GM12864 (cell line): ENCODE results near the gene LCN6.

Experiments used
- DNase-seq: peaks from one replicate; pipeline ENCODE4 v3.0.0-alpha.2; 2011; ENCODE audit warnings: low read depth
- H3K4me3 ChIP-seq: 2 replicates; pipeline ENCODE4 v1.5.1; 2011; ENCODE audit warnings: mild to moderate bottlenecking, low read depth, low read length, control low read depth
- CTCF ChIP-seq: IDR thresholded peaks from 2 replicates; pipeline ENCODE4 v1.5.1; 2011; ENCODE audit warnings: low read depth, mild to moderate bottlenecking, moderate library complexity, low read length, control low read depth, inconsistent platforms; ENCODE audit errors: missing control alignments

LCN6 gene

GRCh38 chr9:136722969-136723356, 25.4 kb downstream of the LCN6 start:
- TF ChIP-seq CTCF: no peak
- no peak overlapping the region for H3K4me3 ChIP-seq
- DNase-seq: no peak

DNA sequence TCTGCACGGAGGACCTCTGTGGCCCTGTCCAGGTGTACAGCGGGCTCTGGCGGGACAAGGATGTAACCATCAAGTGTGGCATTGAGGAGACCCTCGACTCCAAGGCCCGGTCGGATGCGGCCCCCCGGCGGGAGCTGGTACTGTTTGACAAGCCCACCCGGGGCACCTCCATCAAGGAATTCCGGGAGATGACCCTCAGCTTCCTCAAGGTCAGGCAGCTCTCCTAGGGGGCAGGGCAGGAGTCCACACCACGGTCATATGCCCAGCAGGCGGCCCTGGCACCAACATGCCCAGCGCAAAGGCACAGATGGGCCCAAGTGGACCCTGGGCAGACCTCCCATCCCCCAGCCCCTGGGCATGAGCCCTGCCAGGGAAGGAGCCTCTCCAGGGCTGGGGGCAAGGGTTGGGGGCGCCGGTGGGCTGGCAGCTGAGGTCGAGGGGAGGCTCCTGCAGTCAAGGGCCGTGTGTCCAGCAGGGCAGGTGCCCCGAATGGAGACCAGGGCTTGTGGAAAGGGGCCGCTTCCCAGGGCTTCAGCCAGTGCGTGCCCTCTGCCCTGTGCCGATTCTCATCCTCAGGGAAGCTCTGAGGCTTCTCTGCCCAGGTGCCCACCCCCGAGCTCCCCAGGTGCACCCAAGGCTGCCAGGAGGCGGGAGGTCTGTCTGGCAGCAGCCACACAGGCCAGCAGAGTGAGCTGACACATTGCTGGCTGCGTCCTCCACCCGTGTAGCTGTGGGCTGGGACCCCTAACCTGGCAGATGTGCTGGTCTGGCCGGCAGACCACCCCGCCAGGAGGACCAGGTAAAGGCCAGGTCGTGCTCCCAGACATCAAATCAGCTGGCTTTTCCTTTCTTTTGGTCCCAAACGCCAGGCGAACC, 26.0 kb downstream of the LCN6 start:
- no peak overlapping the region for H3K4me3 ChIP-seq
- DNase-seq: no peak
- no peak for TF ChIP-seq CTCF

- no peak overlapping the region for H3K4me3 ChIP-seq
- no peak for TF ChIP-seq CTCF
- DNase-seq: no peak
Observed at GRCh38 chr9:136721339-136722092, 26.8 kb downstream of the LCN6 start.

DNA sequence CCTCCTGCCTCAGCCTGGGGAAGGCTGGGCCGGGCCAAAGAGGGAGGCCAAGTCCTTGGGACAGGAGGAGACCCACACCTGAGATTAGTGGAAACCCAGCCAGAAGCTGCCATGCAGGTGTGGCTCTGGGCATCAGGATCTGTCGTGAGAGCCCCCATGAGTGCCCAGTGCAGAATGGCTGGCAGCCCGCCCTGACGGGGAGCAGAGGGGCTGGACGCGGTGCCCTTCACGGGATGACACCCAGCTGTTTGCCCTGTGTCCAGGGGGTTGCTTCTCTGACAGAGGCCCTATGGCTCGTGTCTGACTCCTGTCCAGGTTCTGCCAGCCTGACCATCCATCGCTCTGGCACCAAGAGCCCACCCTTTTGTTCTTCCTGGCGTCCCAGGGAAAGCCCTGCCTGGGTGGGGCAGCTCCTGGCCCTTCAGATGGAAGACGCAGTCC, 27.4 kb downstream of the LCN6 start:
- no peak for DNase-seq
- TF ChIP-seq CTCF: no peak
- no peak overlapping the region for H3K4me3 ChIP-seq

DNA sequence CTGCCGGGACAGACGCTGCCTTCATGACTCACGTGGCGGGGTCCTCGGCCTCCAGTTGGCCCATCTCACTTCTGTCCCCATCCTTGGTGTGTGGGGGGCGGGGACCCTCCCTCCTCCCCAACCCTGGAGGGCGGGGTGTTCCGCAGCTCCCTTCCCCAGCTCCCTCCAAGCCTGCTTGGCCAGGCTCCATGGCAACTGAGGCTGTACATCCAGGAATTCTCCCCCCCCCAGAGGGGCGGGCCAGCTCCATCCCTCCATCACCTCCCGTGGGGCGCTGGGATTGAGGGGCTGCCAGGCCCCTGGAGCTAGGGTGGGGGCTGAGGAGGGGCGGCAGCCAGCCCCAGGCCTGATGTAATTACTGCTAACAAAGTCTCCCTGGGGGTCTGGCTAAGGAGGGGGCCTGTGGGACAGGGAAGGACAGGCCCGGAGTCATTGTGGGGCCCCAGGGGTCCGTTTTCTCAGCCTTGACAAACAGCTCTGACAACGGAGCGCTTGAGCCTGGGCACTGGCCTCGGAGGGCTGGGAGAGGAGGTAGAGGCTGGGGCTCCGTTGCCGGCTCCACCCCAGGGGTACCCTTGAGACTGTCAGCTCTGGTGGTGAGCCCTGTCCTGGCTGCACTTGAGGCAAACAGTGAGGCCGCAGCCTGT, 28.0 kb downstream of the LCN6 start:
- DNase-seq: no peak
- no peak overlapping the region for H3K4me3 ChIP-seq
- no peak for TF ChIP-seq CTCF

DNA sequence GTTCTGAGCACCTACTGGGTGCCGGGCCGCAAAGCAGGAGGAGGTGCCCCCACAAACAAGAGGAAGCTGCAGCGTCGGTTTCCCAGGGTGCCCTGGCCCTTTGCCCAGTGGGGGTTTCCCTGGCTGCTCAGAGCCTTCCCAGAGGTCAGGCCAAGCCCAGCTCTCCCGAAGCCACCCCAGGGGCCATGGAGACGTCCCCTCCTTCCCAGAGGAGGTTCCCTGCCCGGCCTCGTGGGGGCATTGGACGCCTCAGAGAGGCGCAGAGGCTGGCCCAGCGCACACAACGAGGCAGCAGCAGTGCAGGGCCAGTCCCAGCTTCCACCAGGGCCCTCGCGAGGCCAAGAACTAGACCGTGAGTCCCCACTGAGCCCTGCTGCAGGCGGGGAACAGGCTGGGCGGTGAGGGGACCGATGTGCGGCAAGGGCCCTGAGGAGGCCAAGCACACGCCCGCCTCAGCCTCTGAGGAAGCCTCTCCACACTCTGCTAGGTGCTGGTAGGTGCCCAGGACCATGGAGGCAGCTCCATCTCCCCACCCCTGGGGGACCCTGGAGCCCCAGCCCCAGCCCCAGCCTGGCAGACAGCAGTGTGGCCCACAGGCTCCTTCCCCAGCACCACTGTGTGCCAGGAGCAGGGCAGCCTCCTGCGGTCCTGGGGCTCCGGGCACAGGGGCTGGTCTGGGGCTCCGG, 29.0 kb downstream of the LCN6 start:
- no peak for DNase-seq
- TF ChIP-seq CTCF: no peak
- H3K4me3 ChIP-seq: no peak overlapping the region
